IMR-90 (cell line): Measurements from ENCODE around the gene HDAC9. TPM values are rescaled to one million over a fixed set of nuclear protein-coding genes. Genes with fewer than 3 reads are reported as not detected.

ENCODE experiments used
- ATAC-seq: fragments of 200-7000 bp; cut with Tn5 transposase; 2 replicates; pipeline ENCODE4 v1.9.1; 2020; ENCODE audit warnings: low read depth, mild to moderate bottlenecking, moderate library complexity
- BruUV-seq: library from RNA; stranded (reverse); fragments of 400-500 nt; replicated peaks from 2 replicates; lab custom pipeline; 2021; lab: Mats Ljungman, UMichigan
- CTCF ChIA-PET: fragments of 300-600 bp; formaldehyde crosslinking; extraction: SDS; loops from one replicate; lab custom pipeline; 2021; ENCODE audit warnings: antibody characterized with exemption; lab: Yijun Ruan, JAX
- POLR2A ChIA-PET: fragments of 300-600 bp; sonication (Branson Sonifier 250); formaldehyde crosslinking; loops from one replicate; lab custom pipeline; 2022; ENCODE audit warnings: antibody characterized with exemption; ENCODE audit not compliant: unreplicated experiment; lab: Charles Lee
- DNase-seq: peaks from one replicate; pipeline ENCODE4 v3.0.0; 2013
- H2AFZ ChIP-seq: replicated peaks from 2 replicates; pipeline ENCODE3; 2013; ENCODE audit warnings: low read length, mild to moderate bottlenecking; ENCODE audit not compliant: poor library complexity
- H2AK5ac ChIP-seq: 2 replicates; pipeline ENCODE4 v1.6.1; 2013; ENCODE audit warnings: low read depth, low read length, inconsistent platforms
- H2AK9ac ChIP-seq: replicated peaks from 2 replicates; pipeline ENCODE3; 2013; ENCODE audit warnings: mild to moderate bottlenecking, low read depth, low read length, moderate library complexity; ENCODE audit not compliant: poor library complexity
- H2BK120ac ChIP-seq: 2 replicates; pipeline ENCODE4 v1.6.1; 2013; ENCODE audit warnings: low read depth, low read length, inconsistent platforms
- H2BK15ac ChIP-seq: 3 replicates; pipeline ENCODE4 v1.6.1; 2013; ENCODE audit warnings: low read depth, low read length, inconsistent platforms
- H2BK20ac ChIP-seq: 2 replicates; pipeline ENCODE4 v1.6.1; 2013; ENCODE audit warnings: low read depth, mild to moderate bottlenecking, inconsistent platforms, low read length, moderate library complexity
- H2BK5ac ChIP-seq: 2 replicates; pipeline ENCODE4 v1.6.1; 2013; ENCODE audit warnings: mild to moderate bottlenecking, low read depth, low read length, inconsistent platforms; ENCODE audit not compliant: poor library complexity, severe bottlenecking
- H3K14ac ChIP-seq: replicated peaks from 2 replicates; pipeline ENCODE4 v1.6.1; 2013; ENCODE audit warnings: low read depth, low read length, inconsistent platforms
- H3K18ac ChIP-seq: 2 replicates; pipeline ENCODE4 v1.6.1; 2013; ENCODE audit warnings: low read depth, low read length, control low read depth
- H3K23ac ChIP-seq: 2 replicates; pipeline ENCODE4 v1.6.1; 2013; ENCODE audit warnings: low read depth, low read length, inconsistent platforms
- H3K27ac ChIP-seq: 2 replicates; pipeline ENCODE4 v1.5.1; 2013; ENCODE audit warnings: mild to moderate bottlenecking, control low read depth, low read length; ENCODE audit not compliant: insufficient read depth
- H3K27me3 ChIP-seq: 2 replicates; pipeline ENCODE4 v1.6.1; 2013; ENCODE audit warnings: low read length; ENCODE audit not compliant: control insufficient read depth, insufficient read depth
- H3K36me3 ChIP-seq: 2 replicates; pipeline ENCODE4 v1.6.1; 2013; ENCODE audit warnings: low read length, mixed read lengths; ENCODE audit not compliant: control insufficient read depth, insufficient read depth
- H3K4ac ChIP-seq: 2 replicates; pipeline ENCODE4 v1.6.1; 2013; ENCODE audit warnings: low read depth, low read length, inconsistent platforms
- H3K4me1 ChIP-seq: 2 replicates; pipeline ENCODE4 v1.6.1; 2013; ENCODE audit warnings: low read length, mixed read lengths; ENCODE audit not compliant: control insufficient read depth, insufficient read depth
- H3K4me2 ChIP-seq: 2 replicates; pipeline ENCODE4 v1.6.1; 2013; ENCODE audit warnings: low read depth, mild to moderate bottlenecking, control low read depth, low read length, moderate library complexity
- H3K4me3 ChIP-seq: 2 replicates; pipeline ENCODE4 v1.5.1; 2013; ENCODE audit warnings: low read depth, mild to moderate bottlenecking, control low read depth, low read length, moderate library complexity; ENCODE audit not compliant: insufficient read depth
- H3K56ac ChIP-seq: 2 replicates; pipeline ENCODE4 v1.6.1; 2013; ENCODE audit warnings: low read length, inconsistent platforms; ENCODE audit not compliant: insufficient read depth; ENCODE audit errors: extremely low read depth
- H3K79me1 ChIP-seq, 2 experiments: 2 replicates each; pipeline ENCODE4 v1.6.1; 2013; ENCODE audit warnings: low read length in 2 of 2, inconsistent platforms in 1 of 2, low read depth in 1 of 2
- H3K9ac ChIP-seq: 2 replicates; pipeline ENCODE4 v1.6.1; 2013; ENCODE audit warnings: low read depth, low read length, control low read depth
- H3K9me1 ChIP-seq: 2 replicates; pipeline ENCODE4 v1.6.1; 2013; ENCODE audit warnings: low read length, inconsistent platforms; ENCODE audit not compliant: insufficient read depth
- H3K9me3 ChIP-seq: 2 replicates; pipeline ENCODE4 v1.6.1; 2013; ENCODE audit warnings: low read length; ENCODE audit not compliant: control insufficient read depth, insufficient read depth
- H4K20me1 ChIP-seq: 2 replicates; pipeline ENCODE4 v1.6.1; 2013; ENCODE audit warnings: low read length, inconsistent platforms; ENCODE audit not compliant: insufficient read depth
- H4K5ac ChIP-seq: 2 replicates; pipeline ENCODE4 v1.6.1; 2013; ENCODE audit warnings: mild to moderate bottlenecking, low read depth, low read length, control low read depth
- H4K8ac ChIP-seq, 2 experiments: 2 replicates each; pipeline ENCODE4 v1.6.1; 2013; ENCODE audit warnings: low read depth in 2 of 2, low read length in 2 of 2, control low read depth in 1 of 2, inconsistent platforms in 1 of 2
- H4K91ac ChIP-seq: 2 replicates; pipeline ENCODE4 v1.6.1; 2013; ENCODE audit warnings: low read depth, low read length, inconsistent platforms; ENCODE audit not compliant: insufficient read depth
- CEBPB ChIP-seq: IDR thresholded peaks from 2 replicates; pipeline ENCODE4 v1.6.1; 2012; ENCODE audit warnings: low read depth, low read length, improper control_type of control experiment
- CHD1 ChIP-seq: IDR thresholded peaks from 2 replicates; pipeline ENCODE4 v1.6.1; 2012; ENCODE audit warnings: low read depth, low read length, improper control_type of control experiment
- FOS ChIP-seq: fragments of 150-350 bp; IDR thresholded peaks from 2 replicates; pipeline ENCODE4 v1.6.1; 2016; ENCODE audit warnings: low read depth, low read length
- MAFK ChIP-seq: IDR thresholded peaks from 2 replicates; pipeline ENCODE4 v1.6.1; 2012; ENCODE audit warnings: low read depth, low read length, improper control_type of control experiment
- MAZ ChIP-seq: IDR thresholded peaks from 2 replicates; pipeline ENCODE4 v1.6.1; 2012; ENCODE audit warnings: low read depth, mild to moderate bottlenecking, low read length, improper control_type of control experiment, moderate library complexity, borderline replicate concordance
- MXI1 ChIP-seq: IDR thresholded peaks from 2 replicates; pipeline ENCODE4 v1.6.1; 2012; ENCODE audit warnings: low read depth, mild to moderate bottlenecking, low read length, moderate library complexity, borderline replicate concordance
- NFE2L2 ChIP-seq: fragments of 150-350 bp; IDR thresholded peaks from 2 replicates; pipeline ENCODE4 v1.6.1; 2016; ENCODE audit warnings: low read depth, mild to moderate bottlenecking, low read length
- POLR2A ChIP-seq: IDR thresholded peaks from 2 replicates; pipeline ENCODE4 v1.6.1; 2012; ENCODE audit warnings: mild to moderate bottlenecking, low read depth, low read length
- RAD21 ChIP-seq: IDR thresholded peaks from 2 replicates; pipeline ENCODE4 v1.6.1; 2012; ENCODE audit warnings: low read length, improper control_type of control experiment
- RFX5 ChIP-seq: IDR thresholded peaks from 2 replicates; pipeline ENCODE4 v1.8.0; 2012; ENCODE audit warnings: low read depth, mild to moderate bottlenecking, low read length, moderate library complexity
- WGBS, 2 experiments: methylation state at CpG; one replicate each; pipeline versions ENCODE4 v1.1.5 to v1.1.7; 2013; ENCODE audit warnings: missing lambda C conversion rate in 2 of 2; ENCODE audit not compliant: insufficient read length in 1 of 2; ENCODE audit errors: extremely low coverage in 2 of 2; 5-methylcytosine and 5-hydroxymethylcytosine counted together
- dilution Hi-C: fragments of 300-500 bp; cut with HindIII; formaldehyde crosslinking; loops from one replicate; pipeline ENCODE4 v1.14.3; 2018; ENCODE audit warnings: low sequenced_read_pairs; ENCODE audit not compliant: unreplicated experiment
- in situ Hi-C: fragments of 300-500 bp; cut with MboI; formaldehyde crosslinking; loops from 3 replicates; pipeline ENCODE4 v1.14.3; 2019; ENCODE audit warnings: low sequenced_read_pairs, inconsistent platforms, mixed read lengths
- intact Hi-C: fragments of 100-400 bp; cut with micrococcal nuclease; formaldehyde crosslinking; loops from 2 replicates; pipeline ENCODE4 v1.10.0; 2022
- polyA plus RNA-seq, 3 experiments: library from polyadenylated mRNA; depleted of rRNA; stranded (reverse); fragments of >200 nt; gene quantifications; 2 replicates each; pipeline ENCODE4 v1.2.3, GENCODE V29; 2012; ENCODE audit warnings: low replicate concordance in 1 of 3
- total RNA-seq: library from RNA; depleted of rRNA; stranded (reverse); fragments of >200 nt; gene quantifications from 2 replicates; pipeline ENCODE4 v1.2.3, GENCODE V29; 2012
- TF ChIP-seq, protein P1 (sequence below): conservative IDR thresholded peaks from 2 replicates; pipeline ENCODE4 v1.5.1; 2012; ENCODE audit warnings: mild to moderate bottlenecking, low read depth, low read length, improper control_type of control experiment
- TF ChIP-seq, protein P2 (sequence below): fragments of 150-350 bp; IDR thresholded peaks from 2 replicates; pipeline ENCODE4 v1.6.1; 2017; ENCODE audit warnings: mild to moderate bottlenecking, antibody characterized with exemption, low read length, low read depth
- TF ChIP-seq, protein P3 (sequence below): fragments of 150-350 bp; IDR thresholded peaks from 2 replicates; pipeline ENCODE4 v1.6.1; 2016; ENCODE audit warnings: low read depth, mild to moderate bottlenecking, low read length, moderate library complexity, borderline replicate concordance

The HDAC9 gene
- total and polyA plus RNA-seq, 2 of the 4 experiments (the other 2 are of a cell fraction), result 4.3 to 24.7 TPM

DNA sequence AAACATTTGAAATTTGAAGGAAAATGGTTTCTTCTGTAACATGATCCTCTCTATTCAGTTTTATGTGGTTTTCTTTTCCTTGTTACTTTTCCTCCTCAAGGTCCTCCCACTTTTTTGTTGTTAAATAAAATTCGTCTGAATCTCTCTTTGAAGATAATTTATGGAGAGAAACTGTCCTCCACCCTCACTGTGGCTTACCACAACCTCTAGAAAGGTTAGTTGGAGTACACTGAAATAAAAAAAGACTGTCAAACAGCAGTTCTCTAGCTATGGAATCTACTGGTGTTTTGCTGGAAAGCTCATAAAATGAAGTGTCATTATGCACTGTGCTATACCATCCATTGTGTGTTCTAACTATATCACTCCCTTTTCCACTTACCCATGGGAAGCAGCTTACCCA, 189.4 kb downstream of the HDAC9 start:
- Histone ChIP-seq H2BK15ac (no peak overlapping the region), H3K14ac (no peak overlapping the region), H3K23ac (no peak overlapping the region), H2AFZ (no peak overlapping the region), H4K91ac (no peak overlapping the region), H2BK120ac (no peak overlapping the region), H3K9me1 (no peaks in the 10 kb centered on the region), H3K9ac (no peak overlapping the region), H2AK9ac (no peak overlapping the region), H3K4me3 (no peak overlapping the region), H2BK20ac (no peak overlapping the region), H4K20me1 (no peaks in the 10 kb centered on the region), H3K4ac (no peak overlapping the region), H3K27me3 (no peaks in the 10 kb centered on the region), H3K9me3 (no peaks in the 10 kb centered on the region), H3K56ac (no peak overlapping the region), H3K27ac (no peak overlapping the region), H2AK5ac (no peak overlapping the region), H3K36me3 (no peaks in the 10 kb centered on the region), H3K4me2 (no peak overlapping the region), H3K18ac (no peak overlapping the region), H2BK5ac (no peak overlapping the region), H3K79me1 (no peaks in the 10 kb centered on the region), H4K5ac (no peak overlapping the region), H3K4me1 (no peaks in the 10 kb centered on the region), H4K8ac (no peak overlapping the region)
- ATAC-seq, result no peak
- no CpG with 5 or more reads among the region's 1 CpG for WGBS, 2 experiments
- TF ChIP-seq RAD21, result no peak
- TF ChIP-seq CEBPB, result no peak
- no peak for TF ChIP-seq NFE2L2
- TF ChIP-seq CHD1, result no peak
- TF ChIP-seq, protein P1, sequence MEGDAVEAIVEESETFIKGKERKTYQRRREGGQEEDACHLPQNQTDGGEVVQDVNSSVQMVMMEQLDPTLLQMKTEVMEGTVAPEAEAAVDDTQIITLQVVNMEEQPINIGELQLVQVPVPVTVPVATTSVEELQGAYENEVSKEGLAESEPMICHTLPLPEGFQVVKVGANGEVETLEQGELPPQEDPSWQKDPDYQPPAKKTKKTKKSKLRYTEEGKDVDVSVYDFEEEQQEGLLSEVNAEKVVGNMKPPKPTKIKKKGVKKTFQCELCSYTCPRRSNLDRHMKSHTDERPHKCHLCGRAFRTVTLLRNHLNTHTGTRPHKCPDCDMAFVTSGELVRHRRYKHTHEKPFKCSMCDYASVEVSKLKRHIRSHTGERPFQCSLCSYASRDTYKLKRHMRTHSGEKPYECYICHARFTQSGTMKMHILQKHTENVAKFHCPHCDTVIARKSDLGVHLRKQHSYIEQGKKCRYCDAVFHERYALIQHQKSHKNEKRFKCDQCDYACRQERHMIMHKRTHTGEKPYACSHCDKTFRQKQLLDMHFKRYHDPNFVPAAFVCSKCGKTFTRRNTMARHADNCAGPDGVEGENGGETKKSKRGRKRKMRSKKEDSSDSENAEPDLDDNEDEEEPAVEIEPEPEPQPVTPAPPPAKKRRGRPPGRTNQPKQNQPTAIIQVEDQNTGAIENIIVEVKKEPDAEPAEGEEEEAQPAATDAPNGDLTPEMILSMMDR, result no peak
- TF ChIP-seq MAZ, result no peak
- TF ChIP-seq MXI1, result no peak
- TF ChIP-seq FOS, result no peak
- TF ChIP-seq, protein P2, sequence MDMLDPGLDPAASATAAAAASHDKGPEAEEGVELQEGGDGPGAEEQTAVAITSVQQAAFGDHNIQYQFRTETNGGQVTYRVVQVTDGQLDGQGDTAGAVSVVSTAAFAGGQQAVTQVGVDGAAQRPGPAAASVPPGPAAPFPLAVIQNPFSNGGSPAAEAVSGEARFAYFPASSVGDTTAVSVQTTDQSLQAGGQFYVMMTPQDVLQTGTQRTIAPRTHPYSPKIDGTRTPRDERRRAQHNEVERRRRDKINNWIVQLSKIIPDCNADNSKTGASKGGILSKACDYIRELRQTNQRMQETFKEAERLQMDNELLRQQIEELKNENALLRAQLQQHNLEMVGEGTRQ, result no peak
- TF ChIP-seq RFX5, result no peak
- TF ChIP-seq POLR2A, result no peak
- TF ChIP-seq, protein P3, sequence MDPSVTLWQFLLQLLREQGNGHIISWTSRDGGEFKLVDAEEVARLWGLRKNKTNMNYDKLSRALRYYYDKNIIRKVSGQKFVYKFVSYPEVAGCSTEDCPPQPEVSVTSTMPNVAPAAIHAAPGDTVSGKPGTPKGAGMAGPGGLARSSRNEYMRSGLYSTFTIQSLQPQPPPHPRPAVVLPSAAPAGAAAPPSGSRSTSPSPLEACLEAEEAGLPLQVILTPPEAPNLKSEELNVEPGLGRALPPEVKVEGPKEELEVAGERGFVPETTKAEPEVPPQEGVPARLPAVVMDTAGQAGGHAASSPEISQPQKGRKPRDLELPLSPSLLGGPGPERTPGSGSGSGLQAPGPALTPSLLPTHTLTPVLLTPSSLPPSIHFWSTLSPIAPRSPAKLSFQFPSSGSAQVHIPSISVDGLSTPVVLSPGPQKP, result no peak
- TF ChIP-seq MAFK, result no peak
- intact Hi-C loops, result no loop called here
- in situ Hi-C loops, result loop anchor here (25.0 kb wide), 1 partner anchor 752 kb away; no protein-coding TSS in a partner anchor
- ChIA-PET POLR2A (no interaction called here), CTCF (interaction anchor here (0.9 kb wide), 1 partner anchor 105 kb away, joined by 3 read pairs; no protein-coding TSS in a partner anchor)
- BruUV-seq, result no TSS peak
- DNase-seq, result no peak
- dilution Hi-C loops, result no loop called here
